GM23338 (cell line): Measurements from ENCODE around the gene OAS3.

Experiments
- CREB1 ChIP-seq: fragments of 250-450 bp; sonication (Bioruptor Pico); IDR thresholded peaks from 2 replicates; pipeline ENCODE4 v1.5.0; 2020; ENCODE audit warnings: low read depth, mild to moderate bottlenecking, moderate library complexity
- CTCF ChIP-seq, 2 experiments: fragments of 200-600 bp in 1 of 2; sonication (generic) in 1 of 2; conservative IDR thresholded peaks; 2 replicates each; pipeline versions ENCODE4 v1.5.1 to v1.6.1; 2016 to 2017; ENCODE audit warnings: antibody characterized with exemption in 2 of 2, low read depth in 2 of 2, mild to moderate bottlenecking in 2 of 2, moderate library complexity in 1 of 2
- ETS1 ChIP-seq: IDR thresholded peaks from 2 replicates; pipeline ENCODE4 v1.6.1; 2016; ENCODE audit warnings: antibody characterized with exemption
- EZH2 ChIP-seq: fragments of 200-600 bp; sonication (generic); IDR thresholded peaks from one replicate; pipeline ENCODE4 v1.8.0; 2017; ENCODE audit warnings: antibody characterized with exemption, mild to moderate bottlenecking, low read depth; ENCODE audit not compliant: unreplicated experiment
- EZH2phosphoT487 ChIP-seq: fragments of 200-600 bp; sonication (generic); IDR thresholded peaks from one replicate; pipeline ENCODE4 v1.8.1; 2018; ENCODE audit warnings: antibody characterized with exemption; ENCODE audit not compliant: unreplicated experiment
- JUNB ChIP-seq: IDR thresholded peaks from one replicate; pipeline ENCODE4 v1.6.1; 2016; ENCODE audit warnings: antibody characterized with exemption; ENCODE audit not compliant: unreplicated experiment
- NANOG ChIP-seq: IDR thresholded peaks from 2 replicates; pipeline ENCODE4 v1.6.1; 2016; ENCODE audit warnings: antibody characterized with exemption, borderline replicate concordance
- POLR2AphosphoS5 ChIP-seq: IDR thresholded peaks from 2 replicates; pipeline ENCODE4 v1.6.1; 2016; ENCODE audit warnings: antibody characterized with exemption, low read depth
- REST ChIP-seq: IDR thresholded peaks from one replicate; pipeline ENCODE4 v1.6.1; 2018; ENCODE audit warnings: antibody characterized with exemption; ENCODE audit not compliant: unreplicated experiment
- STAT1 ChIP-seq: IDR thresholded peaks from one replicate; pipeline ENCODE4 v1.6.1; 2016; ENCODE audit warnings: antibody characterized with exemption; ENCODE audit not compliant: unreplicated experiment
- ZNF114 ChIP-seq: fragments of 250-450 bp; sonication (Bioruptor Pico); IDR thresholded peaks from 2 replicates; pipeline ENCODE4 v1.5.0; 2020; ENCODE audit warnings: mild to moderate bottlenecking, moderate library complexity
- ZNF331 ChIP-seq: fragments of 250-450 bp; sonication (Bioruptor Pico); IDR thresholded peaks from 2 replicates; pipeline ENCODE4 v1.5.0; 2020; ENCODE audit warnings: low read depth, mild to moderate bottlenecking, moderate library complexity

- TF ChIP-seq REST (no peak), ETS1 (no peak), CTCF (conservative IDR thresholded peaks at IDR 0.05; ENCODE audit: low read depth in 2 of 2) (no peak), EZH2phosphoT487 (no peak), POLR2AphosphoS5 (no peak), ZNF331 (no peak), STAT1 (no peak), CREB1 (CRISPR knock-in tag) (no peak), EZH2 (no peak), JUNB (no peak), ZNF114 (CRISPR knock-in tag) (no peak), NANOG (no peak)
Observed at GRCh38 chr12:112985642-112986290, 47.5 kb downstream of the OAS3 start.
